ENCODE results near the gene NAA10. TPM values are rescaled to one million over a fixed set of nuclear protein-coding genes. Genes with fewer than 3 reads are reported as not detected.

Gene NAA10
- total RNA-seq, 1 experiment from 2014 or later, result 136 TPM

GRCh38 chrX:153897899-153898298 is 36.9 kb downstream of the NAA10 start:
- in situ Hi-C loops (cut with HindIII; ENCODE audit: low sequenced_read_pairs), result no loop called here

GRCh38 chrX:153889123-153889522 is 45.7 kb downstream of the NAA10 start:
- in situ Hi-C loops (cut with HindIII; ENCODE audit: low sequenced_read_pairs), result no loop called here

More at GRCh38 chrX:153897899-153898298, 36.9 kb downstream of the NAA10 start:
- peak; percentile 45 for DNase-seq (ENCODE audit: low spot score)

GRCh38 chrX:153888344-153888743 is 46.5 kb downstream of the NAA10 start:
- in situ Hi-C loops (cut with HindIII; ENCODE audit: low sequenced_read_pairs), result no loop called here
- no peak for DNase-seq (ENCODE audit: low spot score)

More at GRCh38 chrX:153889123-153889522, 45.7 kb downstream of the NAA10 start:
- DNase-seq (ENCODE audit: low spot score), result no peak

GRCh38 chrX:153887385-153887784 is 47.5 kb downstream of the NAA10 start:
- in situ Hi-C loops (cut with HindIII; ENCODE audit: low sequenced_read_pairs), result no loop called here
- peak; percentile 6 for DNase-seq (ENCODE audit: low spot score)

GRCh38 chrX:153886915-153887314 is 47.9 kb downstream of the NAA10 start:
- in situ Hi-C loops (cut with HindIII; ENCODE audit: low sequenced_read_pairs), result no loop called here
- DNase-seq (ENCODE audit: low spot score), result peak; percentile 31

- in situ Hi-C loops (cut with HindIII; ENCODE audit: low sequenced_read_pairs), result no loop called here
- peak; percentile 53 for DNase-seq (ENCODE audit: low spot score)
Observed at GRCh38 chrX:153885968-153886903, 48.6 kb downstream of the NAA10 start, which contains the start of gene L1CAM. L1CAM (minus strand) TSS chrX:153886173; CDS start chrX:153875836, 10,337 bp downstream.

GRCh38 chrX:153885208-153885787 is 49.5 kb downstream of the NAA10 start:
- peak; percentile 21 for DNase-seq (ENCODE audit: low spot score)
- in situ Hi-C loops (cut with HindIII; ENCODE audit: low sequenced_read_pairs), result no loop called here

GRCh38 chrX:153884590-153884989 is 50.2 kb downstream of the NAA10 start:
- DNase-seq (ENCODE audit: low spot score), result peak; percentile 2
- in situ Hi-C loops (cut with HindIII; ENCODE audit: low sequenced_read_pairs), result no loop called here

GRCh38 chrX:153884136-153884535 is 50.7 kb downstream of the NAA10 start:
- no peak for DNase-seq (ENCODE audit: low spot score)
- in situ Hi-C loops (cut with HindIII; ENCODE audit: low sequenced_read_pairs), result no loop called here

- in situ Hi-C loops (cut with HindIII; ENCODE audit: low sequenced_read_pairs), result no loop called here
- no peak for DNase-seq (ENCODE audit: low spot score)
Observed at GRCh38 chrX:153883163-153883843, 51.5 kb downstream of the NAA10 start.

GRCh38 chrX:153882557-153882956 is 52.3 kb downstream of the NAA10 start:
- DNase-seq (ENCODE audit: low spot score), result no peak
- in situ Hi-C loops (cut with HindIII; ENCODE audit: low sequenced_read_pairs), result no loop called here

- no peak for DNase-seq (ENCODE audit: low spot score)
Observed at GRCh38 chrX:153882086-153882498, 52.7 kb downstream of the NAA10 start.

GRCh38 chrX:153881281-153881680 is 53.6 kb downstream of the NAA10 start:
- DNase-seq (ENCODE audit: low spot score), result no peak
- in situ Hi-C loops (cut with HindIII; ENCODE audit: low sequenced_read_pairs), result no loop called here

More at GRCh38 chrX:153882086-153882498, 52.7 kb downstream of the NAA10 start:
- in situ Hi-C loops (cut with HindIII; ENCODE audit: low sequenced_read_pairs), result no loop called here

GRCh38 chrX:153880440-153880815 is 54.4 kb downstream of the NAA10 start:
- no peak for DNase-seq (ENCODE audit: low spot score)
- in situ Hi-C loops (cut with HindIII; ENCODE audit: low sequenced_read_pairs), result no loop called here

GRCh38 chrX:153879741-153880439 is 54.9 kb downstream of the NAA10 start:
- in situ Hi-C loops (cut with HindIII; ENCODE audit: low sequenced_read_pairs), result no loop called here
- DNase-seq (ENCODE audit: low spot score), result no peak

Data from G401 (cell line).